ENCODE results near the gene ACE. TPM values are rescaled to one million over a fixed set of nuclear protein-coding genes. Genes with fewer than 3 reads are reported as not detected.

ACE gene
- total RNA-seq, 1 donor from 2014 or later = 1.0 TPM

DNA sequence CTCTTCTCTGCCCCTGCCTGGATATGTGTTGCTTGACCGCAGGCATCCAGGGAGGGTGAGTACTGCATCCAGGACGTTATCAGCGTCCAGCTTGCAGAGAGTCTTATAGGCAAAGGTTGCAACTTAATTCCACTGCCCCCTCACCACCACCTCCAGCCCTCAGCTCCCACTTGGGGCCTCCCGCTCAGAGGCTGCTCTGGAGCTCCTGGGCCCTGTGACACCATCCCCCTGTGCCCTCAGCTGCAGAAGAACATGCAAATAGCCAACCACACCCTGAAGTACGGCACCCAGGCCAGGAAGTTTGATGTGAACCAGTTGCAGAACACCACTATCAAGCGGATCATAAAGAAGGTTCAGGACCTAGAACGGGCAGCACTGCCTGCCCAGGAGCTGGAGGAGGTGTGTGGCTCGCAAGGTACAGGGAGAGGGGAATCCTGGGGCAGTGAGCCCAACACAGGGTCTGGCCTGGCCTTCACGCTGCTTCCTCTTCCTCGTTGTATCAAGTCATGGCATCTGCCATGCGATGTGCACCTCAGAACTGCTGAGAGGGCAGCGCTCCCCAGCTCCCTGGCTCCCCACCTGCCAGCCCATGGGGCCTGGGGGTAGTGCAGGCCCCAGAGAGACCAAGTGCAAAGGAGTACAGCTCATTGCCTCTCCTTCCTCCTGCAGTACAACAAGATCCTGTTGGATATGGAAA is 9.6 kb downstream of the ACE start:
- DNase-seq (ENCODE audit: low read depth) (no peak), FAIRE-seq (no peak)
- Histone ChIP-seq H3K4me3 (ENCODE audit: insufficient read depth, low read depth, low read length) (no peak overlapping the region), H3K4me2 (ENCODE audit: low read length) (no peak overlapping the region), H3K79me2 (ENCODE audit: insufficient read depth, low read length) (no peaks in the 10 kb centered on the region), H3K9me3 (ENCODE audit: insufficient read depth, low read depth, low read length) (no peaks in the 10 kb centered on the region), H2AFZ (ENCODE audit: low read depth, low read length) (no peak overlapping the region), H3K27me3 (ENCODE audit: insufficient read depth, low read length) (peaks cover 10% of the 10 kb centered on the region), H4K20me1 (ENCODE audit: insufficient read depth, low read length) (no peaks in the 10 kb centered on the region), H3K36me3 (ENCODE audit: insufficient read depth, low read length) (no peaks in the 10 kb centered on the region), H3K27ac (ENCODE audit: low read depth, low read length) (no peak overlapping the region), H3K9ac (ENCODE audit: low read length) (no peak overlapping the region), H3K4me1 (ENCODE audit: insufficient read depth, low read length) (no peaks in the 10 kb centered on the region)
- Mint-ChIP-seq H3K36me3 (ENCODE audit: low read depth, unreplicated experiment) (peaks cover 4% of the 10 kb centered on the region), H3K27me3 (ENCODE audit: low read depth, unreplicated experiment) (peaks cover 63% of the 10 kb centered on the region), H3K9me3 (ENCODE audit: unreplicated experiment) (no peaks in the 10 kb centered on the region), H3K4me1 (ENCODE audit: low read depth, unreplicated experiment) (no peaks in the 10 kb centered on the region), H3K27ac (ENCODE audit: unreplicated experiment) (no peak overlapping the region), H3K4me3 (ENCODE audit: unreplicated experiment) (no peak overlapping the region)
- TF ChIP-seq CTCF (IDR thresholded peaks at IDR 0.05; ENCODE audit: insufficient read depth, low read depth, low read length) (no peak), EZH2 (IDR thresholded peaks at IDR 0.05; ENCODE audit: insufficient read depth, low read length) (no peak)

- FAIRE-seq (no peak), DNase-seq (ENCODE audit: low read depth) (no peak)
- Mint-ChIP-seq H3K4me3 (ENCODE audit: unreplicated experiment) (no peak overlapping the region), H3K36me3 (ENCODE audit: low read depth, unreplicated experiment) (peaks cover 4% of the 10 kb centered on the region), H3K4me1 (ENCODE audit: low read depth, unreplicated experiment) (no peaks in the 10 kb centered on the region), H3K9me3 (ENCODE audit: unreplicated experiment) (no peaks in the 10 kb centered on the region), H3K27me3 (ENCODE audit: low read depth, unreplicated experiment) (peaks cover 66% of the 10 kb centered on the region), H3K27ac (ENCODE audit: unreplicated experiment) (no peak overlapping the region)
- Histone ChIP-seq H3K4me2 (ENCODE audit: low read length) (no peak overlapping the region), H3K27ac (ENCODE audit: low read depth, low read length) (no peak overlapping the region), H3K79me2 (ENCODE audit: insufficient read depth, low read length) (no peaks in the 10 kb centered on the region), H3K9me3 (ENCODE audit: insufficient read depth, low read depth, low read length) (no peaks in the 10 kb centered on the region), H3K4me1 (ENCODE audit: insufficient read depth, low read length) (no peaks in the 10 kb centered on the region), H2AFZ (ENCODE audit: low read depth, low read length) (no peak overlapping the region), H3K36me3 (ENCODE audit: insufficient read depth, low read length) (no peaks in the 10 kb centered on the region), H3K9ac (ENCODE audit: low read length) (no peak overlapping the region), H3K4me3 (ENCODE audit: insufficient read depth, low read depth, low read length) (no peak overlapping the region), H3K27me3 (ENCODE audit: insufficient read depth, low read length) (peaks cover 14% of the 10 kb centered on the region), H4K20me1 (ENCODE audit: insufficient read depth, low read length) (no peaks in the 10 kb centered on the region)
- TF ChIP-seq CTCF (IDR thresholded peaks at IDR 0.05; ENCODE audit: insufficient read depth, low read depth, low read length) (no peak), EZH2 (IDR thresholded peaks at IDR 0.05; ENCODE audit: insufficient read depth, low read length) (no peak)
Observed at GRCh38 chr17:63487014-63487339, 10.1 kb downstream of the ACE start.

- Histone ChIP-seq H3K27me3 (ENCODE audit: insufficient read depth, low read length) (peaks cover 14% of the 10 kb centered on the region), H3K36me3 (ENCODE audit: insufficient read depth, low read length) (no peaks in the 10 kb centered on the region), H3K4me3 (ENCODE audit: insufficient read depth, low read depth, low read length) (no peak overlapping the region), H3K4me2 (ENCODE audit: low read length) (no peak overlapping the region), H3K4me1 (ENCODE audit: insufficient read depth, low read length) (no peaks in the 10 kb centered on the region), H3K27ac (ENCODE audit: low read depth, low read length) (no peak overlapping the region), H3K79me2 (ENCODE audit: insufficient read depth, low read length) (no peaks in the 10 kb centered on the region), H2AFZ (ENCODE audit: low read depth, low read length) (no peak overlapping the region), H4K20me1 (ENCODE audit: insufficient read depth, low read length) (no peaks in the 10 kb centered on the region), H3K9me3 (ENCODE audit: insufficient read depth, low read depth, low read length) (no peaks in the 10 kb centered on the region), H3K9ac (ENCODE audit: low read length) (no peak overlapping the region)
- Mint-ChIP-seq H3K9me3 (ENCODE audit: unreplicated experiment) (no peaks in the 10 kb centered on the region), H3K27me3 (ENCODE audit: low read depth, unreplicated experiment) (peaks cover 60% of the 10 kb centered on the region), H3K4me1 (ENCODE audit: low read depth, unreplicated experiment) (no peaks in the 10 kb centered on the region), H3K36me3 (ENCODE audit: low read depth, unreplicated experiment) (peaks cover 6% of the 10 kb centered on the region), H3K27ac (ENCODE audit: unreplicated experiment) (no peak overlapping the region), H3K4me3 (ENCODE audit: unreplicated experiment) (no peak overlapping the region)
- TF ChIP-seq EZH2 (IDR thresholded peaks at IDR 0.05; ENCODE audit: insufficient read depth, low read length) (no peak), CTCF (IDR thresholded peaks at IDR 0.05; ENCODE audit: insufficient read depth, low read depth, low read length) (no peak)
- FAIRE-seq (no peak), DNase-seq (ENCODE audit: low read depth) (no peak)
Observed at GRCh38 chr17:63488851-63489250, 12.0 kb downstream of the ACE start.

All from astrocyte (in vitro differentiated cells and primary cell).